Dedifferentiated amniotic fluid mesenchymal stem cell (primary cell): Measurements from ENCODE around the gene ANKRD13A.
"Not testable (repeated sequence)": the region's sequence is repeated elsewhere in the genome, so short reads cannot be mapped to it uniquely, and the experiment has no call there.

Source experiments
- DNase-seq: peaks from one replicate; pipeline ENCODE4 v3.0.0-alpha.2; 2016; ENCODE audit errors: extremely low spot score

Gene ANKRD13A

GRCh38 chr12:109983432-109984142 lies 15.6 kb upstream of the ANKRD13A start:
- DNase-seq, result no peak

- not testable (repeated sequence) for DNase-seq
Measured at GRCh38 chr12:109986236-109986635, 13.0 kb upstream of the ANKRD13A start.

GRCh38 chr12:109987615-109988014 lies 11.6 kb upstream of the ANKRD13A start:
- no peak for DNase-seq

- no peak for DNase-seq
Measured at GRCh38 chr12:109988274-109988673, 11.0 kb upstream of the ANKRD13A start.

- DNase-seq, result no peak
Measured at GRCh38 chr12:109988903-109989302, 10.3 kb upstream of the ANKRD13A start.

- DNase-seq, result no peak
Measured at GRCh38 chr12:109989380-109989779, 9.8 kb upstream of the ANKRD13A start.

- DNase-seq, result no peak
Measured at GRCh38 chr12:109991586-109991985, 7.6 kb upstream of the ANKRD13A start.

GRCh38 chr12:109993091-109993490 lies 6.1 kb upstream of the ANKRD13A start:
- no peak for DNase-seq

GRCh38 chr12:109994401-109995175 lies 4.6 kb upstream of the ANKRD13A start:
- no peak for DNase-seq

GRCh38 chr12:109995361-109995685 lies 3.9 kb upstream of the ANKRD13A start:
- DNase-seq, result no peak

- DNase-seq, result peak; percentile 87
Measured at GRCh38 chr12:109995686-109996482, 3.3 kb upstream of the ANKRD13A start, which contains the start of gene GIT2. Gene GIT2 (minus strand): TSS chr12:109996368. CDS start chr12:109996224, 144 bp downstream.

GRCh38 chr12:109996483-109996853 lies 2.8 kb upstream of the ANKRD13A start:
- no peak for DNase-seq

GRCh38 chr12:109997393-109997792 lies 1.8 kb upstream of the ANKRD13A start:
- no peak for DNase-seq

- no peak for DNase-seq
Measured at GRCh38 chr12:109998241-109998903, 858 bp upstream of the ANKRD13A start.

GRCh38 chr12:109999649-109999971 lies 380 bp downstream of the ANKRD13A start:
- DNase-seq, result no peak

GRCh38 chr12:109999983-110000505 lies 814 bp downstream of the ANKRD13A start:
- DNase-seq, result peak; percentile 38

- peak; percentile 66 for DNase-seq
Measured at GRCh38 chr12:110001596-110001995, 2.4 kb downstream of the ANKRD13A start.

- no peak for DNase-seq
Measured at GRCh38 chr12:110002676-110003515, 3.7 kb downstream of the ANKRD13A start.

- DNase-seq, result no peak
Measured at GRCh38 chr12:110004598-110004997, 5.4 kb downstream of the ANKRD13A start.

GRCh38 chr12:110005319-110005973 lies 6.2 kb downstream of the ANKRD13A start:
- no peak for DNase-seq
